BLaER1 treated with 17β-estradiol and CSF1 and Interleukin-3, amounts not matched to agents 10 nM and 100 nM (cell line): Measurements from ENCODE around the gene ANGPT4.

ENCODE experiments used
- H3K27ac ChIP-seq, 11 experiments: shearing (Covaris generic); formaldehyde crosslinking; 2 replicates each; pipeline ENCODE4 v1.8.1; 2022
- H3K27me3 ChIP-seq, 11 experiments: shearing (Covaris generic); formaldehyde crosslinking; 2 replicates each; pipeline ENCODE4 v1.8.1; 2022
- H3K36me3 ChIP-seq, 11 experiments: shearing (Covaris generic); formaldehyde crosslinking; 2 replicates each; pipeline ENCODE4 v1.8.1; 2022
- H3K4me1 ChIP-seq, 10 experiments: shearing (Covaris generic); formaldehyde crosslinking; 2 replicates each; pipeline ENCODE4 v1.8.1; 2022
- H3K4me2 ChIP-seq, 11 experiments: shearing (Covaris generic); formaldehyde crosslinking; 2 replicates each; pipeline ENCODE4 v1.8.1; 2022
- H3K4me3 ChIP-seq, 10 experiments: shearing (Covaris generic); formaldehyde crosslinking; 2 replicates each; pipeline ENCODE4 v1.8.1; 2022
- H3K9ac ChIP-seq, 11 experiments: shearing (Covaris generic); formaldehyde crosslinking; 2 replicates each; pipeline ENCODE4 v1.8.1; 2022
- H3K9me3 ChIP-seq, 11 experiments: shearing (Covaris generic); formaldehyde crosslinking; replicated peaks in 1 of 11; 2 replicates each; pipeline ENCODE4 v1.8.1; 2022
- H4K20me1 ChIP-seq, 11 experiments: shearing (Covaris generic); formaldehyde crosslinking; 2 replicates each; pipeline ENCODE4 v1.8.1; 2022
- Cebpa-rat ChIP-seq, 11 experiments: shearing (Covaris generic); IDR thresholded peaks; 2 replicates each; pipeline ENCODE4 v1.8.1; 2022

The ANGPT4 gene

DNA sequence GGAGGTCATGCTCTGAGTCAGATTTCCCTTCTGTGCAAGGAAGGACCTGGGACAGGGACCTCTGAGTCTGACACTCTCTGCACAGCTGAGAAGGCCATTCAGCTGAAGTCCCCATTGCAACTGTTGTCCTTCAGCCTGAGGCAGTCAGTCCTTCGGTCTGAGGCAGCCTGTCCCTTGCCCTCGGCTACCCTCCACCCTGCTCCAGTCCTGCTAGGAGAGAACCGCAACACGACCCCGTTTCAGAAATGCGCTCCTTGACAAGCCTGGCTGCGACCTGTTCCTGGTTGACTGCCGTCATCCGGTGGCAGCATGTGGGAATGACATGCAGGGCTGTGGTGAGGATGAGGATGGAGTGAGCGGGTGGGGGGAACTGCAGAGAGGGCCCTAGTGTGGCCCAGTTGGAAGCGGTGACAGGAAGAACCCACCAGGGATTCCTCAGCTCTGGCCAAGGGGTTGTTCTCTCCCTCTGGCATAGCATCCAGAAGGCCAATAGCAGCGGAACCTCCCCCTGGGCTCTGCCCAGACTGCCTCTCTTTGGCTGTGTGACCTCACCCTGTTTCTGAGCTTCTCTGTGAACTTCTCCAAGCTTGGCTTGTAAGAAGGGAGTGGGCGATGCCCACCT is 40.3 kb upstream of the ANGPT4 start:
- Histone ChIP-seq H3K27me3 (no peaks in the 10 kb centered on the region), H4K20me1 (no peaks in the 10 kb centered on the region; a peak in 1 of 22 replicates), H3K27ac (no peak overlapping the region), H3K9me3 (no peaks in the 10 kb centered on the region), H3K36me3 (no peaks in the 10 kb centered on the region), H3K4me1 (peaks cover 0 to 18% (median 9%) of the 10 kb centered on the region in 10 experiments; a peak in 17 of 20 replicates), H3K4me2 (peak overlapping the region in 4 of 11 experiments; percentile 21 to 58 (median 26); a peak in 6 of 22 replicates), H3K4me3 (no peak overlapping the region), H3K9ac (no peak overlapping the region)
- TF ChIP-seq Cebpa-rat (IDR thresholded peaks at IDR 0.05) = no peak

GRCh38 chr20:955656-956055 is 39.5 kb upstream of the ANGPT4 start:
- Histone ChIP-seq H3K9me3 (no peaks in the 10 kb centered on the region), H3K4me3 (no peak overlapping the region), H3K4me1 (peaks cover 0 to 18% (median 9%) of the 10 kb centered on the region in 10 experiments; a peak in 17 of 20 replicates), H3K27ac (no peak overlapping the region), H3K27me3 (no peaks in the 10 kb centered on the region), H3K36me3 (no peaks in the 10 kb centered on the region), H3K4me2 (no peak overlapping the region), H4K20me1 (no peaks in the 10 kb centered on the region; a peak in 1 of 22 replicates), H3K9ac (no peak overlapping the region)
- no peak for TF ChIP-seq Cebpa-rat (IDR thresholded peaks at IDR 0.05)

DNA sequence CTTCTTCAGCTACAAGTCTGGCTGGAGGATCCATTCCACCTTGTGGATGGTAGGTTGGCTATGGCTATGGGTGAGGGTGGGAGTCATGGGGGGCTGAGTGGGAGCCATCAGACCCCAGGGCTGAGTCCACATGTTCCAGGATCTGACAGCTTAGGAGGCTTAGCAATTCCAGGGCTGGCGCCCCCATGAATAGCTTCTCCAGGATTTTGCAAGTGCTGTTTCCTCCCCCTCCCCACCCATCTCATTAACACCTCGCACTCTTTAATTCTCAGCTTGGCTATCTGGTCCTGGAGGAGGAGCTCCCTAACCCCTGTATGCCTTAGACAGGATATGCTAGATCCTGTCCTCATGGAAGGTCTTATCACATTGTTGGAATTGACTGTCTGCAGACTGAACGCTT is 39.0 kb upstream of the ANGPT4 start:
- Histone ChIP-seq H3K4me2 (no peak overlapping the region), H3K27me3 (no peaks in the 10 kb centered on the region), H3K9ac (no peak overlapping the region), H3K4me1 (peaks cover 0 to 18% (median 9%) of the 10 kb centered on the region in 10 experiments; a peak in 17 of 20 replicates), H3K9me3 (no peaks in the 10 kb centered on the region), H3K4me3 (no peak overlapping the region), H3K27ac (no peak overlapping the region), H3K36me3 (no peaks in the 10 kb centered on the region), H4K20me1 (no peaks in the 10 kb centered on the region; a peak in 1 of 22 replicates)
- TF ChIP-seq Cebpa-rat (IDR thresholded peaks at IDR 0.05) = no peak

GRCh38 chr20:953742-954141 is 37.6 kb upstream of the ANGPT4 start:
- H3K9ac ChIP-seq = no peak overlapping the region
- no peaks in the 10 kb centered on the region for H3K27me3 ChIP-seq
- no peaks in the 10 kb centered on the region for H4K20me1 ChIP-seq
- no peaks in the 10 kb centered on the region for H3K9me3 ChIP-seq
- no peak overlapping the region for H3K4me2 ChIP-seq
- H3K27ac ChIP-seq = no peak overlapping the region
- H3K4me1 ChIP-seq = peaks cover 0 to 7% (median 0%) of the 10 kb centered on the region in 10 experiments; a peak in 3 of 20 replicates
- no peaks in the 10 kb centered on the region for H3K36me3 ChIP-seq
- no peak overlapping the region for H3K4me3 ChIP-seq
- no peak for TF ChIP-seq Cebpa-rat (IDR thresholded peaks at IDR 0.05)

- Histone ChIP-seq H3K9ac (no peak overlapping the region), H3K36me3 (no peaks in the 10 kb centered on the region), H3K4me3 (no peak overlapping the region), H3K27ac (no peak overlapping the region), H4K20me1 (no peaks in the 10 kb centered on the region), H3K9me3 (peaks cover 0 to 9% (median 0%) of the 10 kb centered on the region in 11 experiments; a peak in 7 of 22 replicates), H3K27me3 (no peaks in the 10 kb centered on the region), H3K4me1 (peaks cover 0 to 4% (median 0%) of the 10 kb centered on the region in 10 experiments; a peak in 3 of 20 replicates), H3K4me2 (no peak overlapping the region)
- TF ChIP-seq Cebpa-rat (IDR thresholded peaks at IDR 0.05) = no peak
These were observed 36.2 kb upstream of the ANGPT4 start for GRCh38 chr20:952196-952795.

GRCh38 chr20:951384-952169 is 35.4 kb upstream of the ANGPT4 start:
- Histone ChIP-seq H3K27me3 (no peaks in the 10 kb centered on the region), H3K4me3 (no peak overlapping the region), H3K4me2 (no peak overlapping the region), H3K4me1 (peaks cover 0 to 4% (median 0%) of the 10 kb centered on the region in 10 experiments; a peak in 3 of 20 replicates), H3K27ac (no peak overlapping the region), H3K9me3 (peaks cover 0 to 9% (median 0%) of the 10 kb centered on the region in 11 experiments; a peak in 7 of 22 replicates), H3K36me3 (no peaks in the 10 kb centered on the region), H3K9ac (no peak overlapping the region), H4K20me1 (no peaks in the 10 kb centered on the region)
- no peak for TF ChIP-seq Cebpa-rat (IDR thresholded peaks at IDR 0.05)

DNA sequence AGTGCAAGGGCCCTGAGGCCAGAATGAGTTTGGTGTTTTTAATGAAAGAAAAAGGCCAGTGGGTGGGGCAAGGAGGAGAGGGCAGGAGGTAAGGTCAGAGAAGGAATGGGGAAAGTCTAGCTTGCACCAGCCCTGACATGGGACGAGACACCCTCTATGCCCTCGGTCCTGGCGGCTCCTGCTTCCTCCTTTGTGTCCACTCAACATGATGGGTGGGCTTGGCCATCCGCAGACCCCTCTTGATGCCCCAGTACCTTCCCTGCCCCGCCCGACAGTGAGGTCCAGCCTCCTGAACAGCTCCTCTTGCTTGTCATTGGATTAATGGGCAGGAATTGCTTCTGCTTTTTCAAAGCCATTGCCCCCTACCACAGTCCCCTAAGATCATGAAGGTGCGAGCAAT is 33.6 kb upstream of the ANGPT4 start:
- no peak for TF ChIP-seq Cebpa-rat (IDR thresholded peaks at IDR 0.05)
- no peak overlapping the region for H3K9ac ChIP-seq
- no peaks in the 10 kb centered on the region for H3K4me1 ChIP-seq
- no peak overlapping the region for H3K27ac ChIP-seq
- no peaks in the 10 kb centered on the region for H4K20me1 ChIP-seq
- peaks cover 0 to 9% (median 0%) of the 10 kb centered on the region in 11 experiments; a peak in 7 of 22 replicates for H3K9me3 ChIP-seq
- H3K4me3 ChIP-seq = no peak overlapping the region
- no peak overlapping the region for H3K4me2 ChIP-seq
- no peaks in the 10 kb centered on the region for H3K36me3 ChIP-seq
- no peaks in the 10 kb centered on the region for H3K27me3 ChIP-seq

GRCh38 chr20:946826-947225 is 30.7 kb upstream of the ANGPT4 start:
- H4K20me1 ChIP-seq = no peaks in the 10 kb centered on the region
- no peak overlapping the region for H3K4me2 ChIP-seq
- no peak overlapping the region for H3K27ac ChIP-seq
- no peak overlapping the region for H3K4me3 ChIP-seq
- H3K36me3 ChIP-seq = no peaks in the 10 kb centered on the region
- H3K27me3 ChIP-seq = no peaks in the 10 kb centered on the region
- H3K9me3 ChIP-seq = peaks cover 0 to 9% (median 0%) of the 10 kb centered on the region in 11 experiments; a peak in 7 of 22 replicates
- H3K9ac ChIP-seq = no peak overlapping the region
- H3K4me1 ChIP-seq = no peaks in the 10 kb centered on the region
- TF ChIP-seq Cebpa-rat (IDR thresholded peaks at IDR 0.05) = no peak

DNA sequence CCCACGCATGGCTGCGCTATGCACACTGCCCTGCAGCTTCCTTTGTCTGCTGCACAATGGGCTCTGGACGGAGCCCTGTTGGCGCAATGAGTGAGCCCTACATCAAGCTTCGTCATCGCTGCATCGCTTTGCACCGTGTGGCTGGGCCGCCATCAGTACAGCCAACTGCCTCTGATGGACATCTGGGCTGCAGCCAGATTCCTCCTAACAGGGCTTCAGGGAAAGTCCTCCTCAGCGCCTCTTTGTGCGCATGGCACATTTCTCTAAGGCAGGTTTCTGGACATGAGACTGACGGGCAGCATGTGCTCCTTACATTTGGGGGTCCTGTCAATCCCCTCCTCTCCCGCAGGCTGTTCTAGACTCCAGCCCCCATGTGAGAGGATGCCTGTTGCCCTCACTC is 29.7 kb upstream of the ANGPT4 start:
- Histone ChIP-seq H3K4me3 (no peak overlapping the region), H3K9me3 (peaks cover 0 to 9% (median 0%) of the 10 kb centered on the region in 11 experiments; a peak in 7 of 22 replicates), H3K4me1 (no peaks in the 10 kb centered on the region), H3K27me3 (no peaks in the 10 kb centered on the region), H3K36me3 (no peaks in the 10 kb centered on the region), H3K27ac (no peak overlapping the region), H4K20me1 (no peaks in the 10 kb centered on the region), H3K9ac (no peak overlapping the region), H3K4me2 (no peak overlapping the region)
- no peak for TF ChIP-seq Cebpa-rat (IDR thresholded peaks at IDR 0.05)
